Lower leg skin (tissue), 3 donors: Measurements from ENCODE around the gene RHPN2.

ENCODE experiments used
- CTCF ChIP-seq, 3 donors: fragments of 450-650 bp; IDR thresholded peaks; one replicate each; pipeline ENCODE4 v1.5.1; 2016; ENCODE audit warnings: antibody characterized with exemption in 3 of 3, mild to moderate bottlenecking in 3 of 3, moderate library complexity in 2 of 3
- POLR2A ChIP-seq, 2 donors: fragments of 450-650 bp; IDR thresholded peaks; one replicate each; pipeline ENCODE4 v1.6.1; 2016 to 2017; ENCODE audit warnings: antibody characterized with exemption in 2 of 2, mild to moderate bottlenecking in 1 of 2, moderate library complexity in 1 of 2

DNA sequence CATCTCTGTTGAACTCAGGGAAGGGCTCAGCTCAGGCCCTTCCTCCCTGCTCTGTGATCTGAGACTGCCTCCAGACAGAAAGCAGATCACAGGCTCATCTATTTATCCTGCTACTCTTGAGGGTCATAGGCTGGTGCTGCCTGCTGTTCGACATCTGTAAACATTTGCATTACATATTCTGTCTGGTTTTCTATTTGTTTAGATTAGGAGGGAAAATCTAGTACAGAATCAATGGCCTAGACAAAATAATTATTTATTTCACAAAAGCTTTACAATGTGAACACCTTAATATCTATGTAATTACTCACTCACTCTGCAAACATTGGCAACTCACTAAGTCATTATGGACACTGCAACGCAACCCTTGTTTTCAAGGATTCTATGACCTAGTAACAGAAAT is 135.9 kb downstream of the RHPN2 start:
- TF ChIP-seq CTCF (IDR thresholded peaks at IDR 0.05) (no peak), POLR2A (IDR thresholded peaks at IDR 0.05) (no peak)
